Activated CD4-positive, alpha-beta T cell treated with anti-CD3 and anti-CD28 coated beads for 1 hour (primary cell): ENCODE measurements around the gene PRDX6.
"Not testable (repeated sequence)": the region's sequence is repeated elsewhere in the genome, so short reads cannot be mapped to it uniquely, and the experiment has no call there.

ENCODE experiments used
- DNase-seq: peaks from one replicate; pipeline ENCODE4 v3.0.0-alpha.2; 2020

PRDX6 gene

GRCh38 chr1:173469656-173470055 is 7.5 kb upstream of the PRDX6 start:
- DNase-seq = no peak

DNA sequence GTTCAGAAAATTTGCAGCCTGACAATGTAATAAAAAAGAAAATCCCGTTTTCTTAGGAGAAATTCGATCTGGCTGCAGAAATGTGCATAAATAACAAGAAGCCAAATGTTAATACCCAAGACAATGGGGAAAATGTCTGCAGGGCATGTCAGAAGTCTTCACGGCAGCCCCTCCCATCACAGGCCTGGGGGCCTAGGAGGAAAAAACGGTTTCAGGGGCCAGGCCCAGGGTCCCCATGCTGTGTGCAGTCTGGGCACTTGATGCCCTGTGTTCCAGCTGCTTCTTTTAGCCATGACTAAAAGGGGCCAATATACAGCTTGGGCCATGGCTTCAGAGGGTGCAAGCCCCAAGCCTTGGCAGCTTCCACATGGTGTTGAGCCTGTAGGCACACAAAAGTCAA is 6.5 kb upstream of the PRDX6 start:
- DNase-seq = no peak

DNA sequence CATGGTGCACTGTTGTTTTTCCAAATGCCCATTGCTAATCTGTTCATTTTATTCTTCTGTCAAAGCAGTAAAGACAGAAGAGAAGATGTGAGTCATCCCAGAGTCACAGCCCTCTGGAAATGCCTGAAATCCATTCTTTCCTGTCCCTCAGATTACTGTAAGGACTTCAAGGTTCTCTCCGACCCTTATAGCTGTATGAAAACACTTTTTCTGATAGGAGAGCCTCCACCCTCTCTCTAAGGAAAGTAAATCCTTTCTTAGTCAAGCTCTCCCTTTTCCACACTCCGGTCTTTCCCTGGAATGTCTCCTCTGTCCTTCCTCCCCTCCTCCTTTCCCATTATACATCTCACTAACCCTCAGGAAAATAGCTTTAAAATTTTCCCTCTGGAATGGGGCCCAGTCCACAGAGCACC is 3.5 kb upstream of the PRDX6 start:
- no peak for DNase-seq

DNA sequence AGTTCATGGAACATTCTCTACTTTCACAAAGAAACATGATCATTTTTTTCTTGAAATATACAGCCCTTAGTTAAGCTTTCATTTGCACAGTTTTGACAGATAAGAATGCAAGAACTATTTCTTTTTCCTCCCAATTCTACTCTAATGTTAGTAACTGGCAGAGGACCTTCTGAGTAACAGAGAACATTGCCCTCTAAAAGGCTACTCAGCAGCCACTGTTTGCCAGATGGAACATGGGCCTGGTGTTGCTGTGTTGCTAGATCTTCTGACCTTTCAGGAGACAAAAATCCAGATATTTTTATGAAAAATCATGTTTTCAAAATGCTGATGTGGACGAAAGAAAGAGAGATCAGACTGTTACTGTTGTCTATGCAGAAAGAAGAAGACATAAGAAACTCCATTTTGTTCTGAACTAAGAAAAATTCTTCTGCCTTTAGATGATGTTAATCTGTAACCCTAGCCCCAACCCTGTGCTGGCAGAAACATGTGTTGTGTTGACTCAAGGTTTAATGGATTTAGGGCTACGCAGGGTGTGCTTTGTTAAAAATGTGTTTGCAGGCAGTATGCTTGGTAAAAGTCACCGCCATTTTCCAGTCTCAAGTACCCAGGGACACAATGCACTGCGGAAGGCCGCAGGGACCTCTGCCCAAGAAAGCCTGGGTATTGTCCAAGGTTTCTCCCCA is 2.9 kb upstream of the PRDX6 start:
- DNase-seq = no peak

GRCh38 chr1:173474780-173475421 is 2.2 kb upstream of the PRDX6 start:
- DNase-seq = not testable (repeated sequence)

DNA sequence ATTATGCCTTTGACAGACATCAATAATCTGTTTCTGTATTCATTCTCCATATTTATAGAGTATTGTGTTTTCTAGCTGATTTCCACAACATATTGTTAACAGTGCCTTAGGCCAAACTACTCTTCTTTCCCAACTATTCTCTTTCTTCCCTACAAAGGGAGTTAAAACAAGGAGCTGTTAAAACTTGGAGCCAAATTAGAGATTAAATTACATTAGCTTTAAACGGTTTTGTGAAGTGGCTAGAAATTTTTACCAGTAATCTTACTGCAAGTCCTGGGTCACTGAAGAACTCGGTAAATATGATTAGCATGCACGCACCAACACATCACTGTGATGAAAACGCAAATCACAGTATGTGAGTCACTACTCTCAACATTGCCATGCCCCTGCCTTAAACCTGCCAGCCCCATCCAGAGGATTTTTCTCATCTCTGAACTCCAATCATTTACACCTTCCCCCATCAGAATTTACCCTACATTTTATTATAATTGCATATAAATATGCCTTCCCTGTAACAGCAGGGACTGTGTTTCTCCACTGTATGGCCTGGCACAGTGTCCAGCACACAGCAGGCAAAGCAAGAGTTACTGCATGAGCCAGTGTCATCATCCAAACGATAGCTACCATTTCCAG is 1.5 kb upstream of the PRDX6 start:
- no peak for DNase-seq

DNA sequence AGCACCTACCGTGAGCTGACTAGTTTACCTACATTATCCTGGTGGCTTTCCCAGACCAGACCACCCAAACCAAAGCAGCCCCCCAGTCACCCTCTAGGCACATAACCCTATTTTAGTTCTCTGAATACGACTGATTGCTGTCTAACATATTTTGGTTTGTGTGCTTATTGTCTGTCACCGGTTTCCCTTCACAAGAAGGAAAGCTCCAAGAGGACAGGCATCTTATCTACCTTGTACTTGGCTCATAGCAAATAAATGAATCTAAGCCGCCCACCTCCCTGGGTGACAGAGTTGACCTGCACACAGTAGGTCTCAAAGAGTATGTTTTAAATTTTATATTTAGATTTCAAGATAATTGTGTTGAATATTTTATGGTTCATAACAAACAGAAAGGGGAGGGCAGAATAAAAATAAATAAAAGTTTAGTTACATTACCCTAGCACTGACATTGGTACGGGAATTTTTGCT is 904 bp upstream of the PRDX6 start:
- no peak for DNase-seq

- peak; percentile 72 for DNase-seq
Measured at GRCh38 chr1:173476665-173477285, 360 bp upstream of the PRDX6 start.

- no peak for DNase-seq
Measured at GRCh38 chr1:173478094-173478674, 1.0 kb downstream of the PRDX6 start.

- no peak for DNase-seq
Measured at GRCh38 chr1:173479649-173480048, 2.5 kb downstream of the PRDX6 start.

DNA sequence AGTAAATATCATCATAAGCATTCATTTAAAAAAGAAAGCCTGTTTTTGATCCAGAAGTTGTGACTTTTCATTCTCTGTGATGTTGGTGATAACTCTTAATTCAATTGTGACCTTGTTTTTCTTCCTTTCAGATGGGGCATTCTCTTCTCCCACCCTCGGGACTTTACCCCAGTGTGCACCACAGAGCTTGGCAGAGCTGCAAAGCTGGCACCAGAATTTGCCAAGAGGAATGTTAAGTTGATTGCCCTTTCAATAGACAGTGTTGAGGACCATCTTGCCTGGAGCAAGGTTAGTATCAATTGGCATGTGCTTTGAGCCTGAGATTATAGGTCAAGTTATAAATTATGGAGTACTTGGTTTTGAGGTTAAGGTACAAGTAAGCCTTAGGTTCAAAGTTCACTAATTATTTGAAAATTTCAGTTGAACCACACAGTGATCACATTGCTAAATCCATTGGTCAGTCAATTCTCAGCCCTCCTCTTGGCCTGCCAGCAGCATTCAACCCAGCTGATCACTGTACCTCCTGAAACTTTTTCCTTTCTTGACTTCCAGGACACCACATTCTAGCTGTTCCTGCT is 4.1 kb downstream of the PRDX6 start:
- DNase-seq = no peak

DNA sequence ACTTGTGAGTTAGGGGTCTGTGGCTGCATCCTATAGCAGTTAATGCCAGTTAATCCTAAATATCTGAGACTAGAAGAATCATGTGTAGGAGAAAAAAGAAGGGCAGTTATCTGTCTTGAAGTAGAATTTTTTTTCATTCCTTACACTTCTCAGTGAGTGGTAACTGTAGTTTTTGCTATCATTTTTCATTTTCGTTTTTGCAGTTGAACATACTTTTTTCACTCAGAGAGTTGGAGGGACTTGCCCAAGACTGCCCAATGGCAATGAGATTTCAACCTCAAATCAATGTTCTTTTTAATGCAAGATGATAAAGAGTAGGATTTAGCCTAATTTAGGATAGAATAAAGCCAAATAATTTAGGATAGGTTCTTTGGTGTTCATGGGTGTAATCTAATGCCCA is 5.5 kb downstream of the PRDX6 start:
- DNase-seq = no peak

DNA sequence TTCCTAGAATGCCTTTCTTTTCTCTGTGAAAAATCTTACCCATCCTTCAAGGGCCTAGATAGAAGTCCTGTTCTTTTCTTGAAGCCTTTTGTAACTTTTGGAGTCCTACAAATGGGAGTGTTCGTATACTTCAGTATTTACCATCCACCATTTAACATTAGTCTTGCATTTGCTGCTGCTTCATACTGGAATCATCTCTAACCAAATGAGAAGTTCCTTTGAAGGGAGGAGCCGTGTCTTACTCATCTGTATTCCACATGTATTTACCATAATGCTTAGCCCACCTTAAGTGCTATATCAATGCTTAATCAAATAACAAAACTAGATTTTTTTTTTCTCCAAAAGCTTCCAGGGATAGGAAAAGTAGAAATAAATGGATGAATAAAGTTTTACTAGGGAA is 7.1 kb downstream of the PRDX6 start:
- no peak for DNase-seq

GRCh38 chr1:173485401-173485800 is 8.3 kb downstream of the PRDX6 start:
- DNase-seq = no peak

GRCh38 chr1:173488001-173488400 is 10.9 kb downstream of the PRDX6 start:
- no peak for DNase-seq

DNA sequence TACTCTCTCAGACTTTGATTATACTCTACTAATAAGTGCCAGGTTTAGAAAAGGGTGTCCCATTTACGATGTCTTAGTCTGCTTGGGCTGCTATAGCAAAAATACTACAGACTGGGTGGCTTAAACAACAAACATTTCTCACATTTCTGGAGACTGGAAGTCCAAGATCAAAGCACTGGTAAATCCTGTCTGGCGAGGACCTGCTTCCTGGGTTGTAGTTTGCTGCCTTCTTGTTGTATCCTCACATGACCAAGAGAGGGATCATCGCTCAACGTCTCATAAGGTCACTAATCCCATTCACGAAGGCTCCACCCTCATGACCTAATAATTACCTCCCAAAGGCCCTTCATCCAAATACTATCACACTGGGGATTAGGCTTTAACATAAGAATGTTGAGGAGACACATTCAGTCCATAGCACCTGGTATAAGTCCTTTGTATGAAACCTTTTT is 12.0 kb downstream of the PRDX6 start:
- DNase-seq = no peak

DNA sequence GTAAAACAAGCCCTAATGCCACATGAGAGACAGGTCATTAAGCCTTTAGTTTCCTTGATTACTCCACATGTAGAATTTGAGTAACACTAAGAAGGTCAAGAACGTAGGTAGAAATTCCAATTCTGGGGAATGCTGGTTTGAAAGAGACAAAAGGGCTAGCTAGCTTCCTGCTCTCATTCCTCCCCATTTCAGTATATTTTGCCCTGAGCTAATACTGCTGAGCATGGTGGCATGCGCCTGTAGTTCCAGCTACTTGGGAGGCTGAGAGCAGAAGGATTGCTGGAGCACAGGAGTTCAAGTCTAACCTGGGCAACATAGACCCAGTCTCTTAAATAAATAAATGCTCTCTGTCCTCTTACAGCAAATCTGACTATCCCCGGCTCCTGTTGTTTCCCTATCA is 12.8 kb downstream of the PRDX6 start:
- DNase-seq = no peak

- DNase-seq = no peak
Measured at GRCh38 chr1:173491508-173491907, 14.4 kb downstream of the PRDX6 start.

- DNase-seq = not testable (repeated sequence)
Measured at GRCh38 chr1:173493125-173493524, 16.0 kb downstream of the PRDX6 start.

DNA sequence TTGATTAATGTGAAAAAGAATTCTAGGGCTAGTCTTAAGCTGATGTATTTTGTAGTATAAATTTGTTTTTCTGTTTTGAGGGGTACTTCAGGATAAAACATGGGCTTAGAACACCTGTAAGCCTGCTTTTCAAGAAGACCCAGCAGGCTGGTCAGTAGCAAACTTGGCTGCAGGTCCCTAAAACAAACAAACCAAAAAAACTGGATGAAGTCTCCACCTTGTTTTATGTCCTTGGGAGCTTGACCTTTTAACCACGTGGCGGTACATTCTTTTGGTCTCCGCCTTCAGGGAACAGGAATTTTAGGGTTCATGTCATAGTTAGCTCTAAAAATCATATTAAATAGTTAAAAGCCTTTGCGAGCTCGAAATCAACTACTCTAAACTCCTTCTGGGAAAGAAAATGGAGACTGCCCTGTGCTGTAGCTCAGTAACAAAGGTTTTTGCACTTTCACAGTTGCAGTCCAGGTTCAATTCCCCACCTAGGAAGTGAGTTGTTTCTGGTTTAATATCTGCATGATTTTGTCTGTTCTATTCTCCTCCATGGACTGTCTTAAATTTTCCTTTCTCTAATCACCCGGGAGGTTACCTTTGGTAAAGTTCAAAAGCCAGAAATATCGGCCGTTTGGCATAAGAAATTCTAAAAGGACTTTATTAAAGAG is 18.6 kb downstream of the PRDX6 start:
- no peak for DNase-seq

DNA sequence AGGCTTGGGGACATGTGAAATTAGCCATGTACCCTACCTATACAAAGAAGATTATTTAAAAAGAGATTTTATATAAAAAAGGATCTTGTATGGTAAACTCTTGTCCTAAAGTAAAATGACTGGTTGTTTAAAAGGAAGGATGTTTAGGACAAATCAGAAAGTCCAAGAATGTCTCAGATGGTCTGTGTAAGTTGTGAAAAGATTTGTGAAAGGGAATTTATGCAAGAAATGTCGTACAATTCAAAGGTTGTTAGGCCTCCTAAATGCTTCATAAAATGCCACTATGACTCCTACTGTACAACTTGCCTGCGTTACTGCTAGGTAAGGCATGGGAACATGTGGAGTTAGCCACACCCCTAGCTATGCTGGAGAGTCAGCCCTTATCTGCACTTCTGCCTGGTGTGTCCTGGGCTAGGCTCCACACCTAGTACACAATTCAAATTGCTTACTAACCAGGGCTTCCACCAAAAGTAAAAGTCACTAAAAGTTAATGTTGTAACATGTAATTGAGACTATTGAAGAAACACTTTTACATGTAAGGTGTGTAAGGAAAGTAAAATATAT is 19.7 kb downstream of the PRDX6 start:
- no peak for DNase-seq

GRCh38 chr1:173499729-173500128 is 22.6 kb downstream of the PRDX6 start:
- DNase-seq = no peak
